Loucy (cell line): ENCODE results near the gene NACAD.

Experiments used
- EZH2phosphoT487 ChIP-seq: fragments of 200-600 bp; IDR thresholded peaks from 2 replicates; pipeline ENCODE4 v1.6.1; 2018; ENCODE audit warnings: antibody characterized with exemption, mild to moderate bottlenecking, moderate library complexity, borderline replicate concordance
- TF ChIP-seq, protein P1 (sequence below): fragments of 200-600 bp; sonication (generic); conservative IDR thresholded peaks from 2 replicates; pipeline ENCODE4 v1.5.1; 2014; ENCODE audit warnings: mild to moderate bottlenecking, antibody characterized with exemption, low read length

- TF ChIP-seq, protein P1, sequence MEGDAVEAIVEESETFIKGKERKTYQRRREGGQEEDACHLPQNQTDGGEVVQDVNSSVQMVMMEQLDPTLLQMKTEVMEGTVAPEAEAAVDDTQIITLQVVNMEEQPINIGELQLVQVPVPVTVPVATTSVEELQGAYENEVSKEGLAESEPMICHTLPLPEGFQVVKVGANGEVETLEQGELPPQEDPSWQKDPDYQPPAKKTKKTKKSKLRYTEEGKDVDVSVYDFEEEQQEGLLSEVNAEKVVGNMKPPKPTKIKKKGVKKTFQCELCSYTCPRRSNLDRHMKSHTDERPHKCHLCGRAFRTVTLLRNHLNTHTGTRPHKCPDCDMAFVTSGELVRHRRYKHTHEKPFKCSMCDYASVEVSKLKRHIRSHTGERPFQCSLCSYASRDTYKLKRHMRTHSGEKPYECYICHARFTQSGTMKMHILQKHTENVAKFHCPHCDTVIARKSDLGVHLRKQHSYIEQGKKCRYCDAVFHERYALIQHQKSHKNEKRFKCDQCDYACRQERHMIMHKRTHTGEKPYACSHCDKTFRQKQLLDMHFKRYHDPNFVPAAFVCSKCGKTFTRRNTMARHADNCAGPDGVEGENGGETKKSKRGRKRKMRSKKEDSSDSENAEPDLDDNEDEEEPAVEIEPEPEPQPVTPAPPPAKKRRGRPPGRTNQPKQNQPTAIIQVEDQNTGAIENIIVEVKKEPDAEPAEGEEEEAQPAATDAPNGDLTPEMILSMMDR, result peak; percentile 62
- no peak for TF ChIP-seq EZH2phosphoT487
Measured at GRCh38 chr7:45111298-45112223, 22.8 kb upstream of the NACAD start, which contains the start of gene TBRG4.
